Measurements from ENCODE around the gene SLC35E3. TPM values are rescaled to one million over a fixed set of nuclear protein-coding genes. Genes with fewer than 3 reads are reported as not detected.

The SLC35E3 gene
- total RNA-seq, 4 donors from 2014 or later, result 1.6 to 8.1 (median 4.6) TPM

DNA sequence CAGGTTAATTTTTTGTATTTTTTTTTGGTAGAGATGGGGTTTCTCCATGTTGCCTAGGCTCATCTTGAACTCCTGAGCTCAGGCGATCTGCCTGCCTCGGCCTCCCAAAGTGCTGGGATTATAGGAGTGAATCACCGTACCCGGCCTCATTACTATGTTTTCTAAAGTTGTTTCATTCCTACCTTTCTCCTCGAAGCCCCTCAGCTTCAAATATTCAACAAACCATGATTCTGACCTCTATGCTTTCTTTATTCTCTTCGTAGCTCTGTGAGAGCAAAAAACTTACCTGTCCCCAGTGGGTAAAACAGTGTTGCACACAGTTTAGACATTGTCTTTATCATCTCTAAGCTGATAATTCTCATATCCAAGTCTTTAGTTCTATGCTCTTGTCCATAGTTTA lies 35.8 kb downstream of the SLC35E3 start:
- intact Hi-C loops (cut with DNase I; ENCODE audit: low total_unique reads), result no loop called here
- H3K27me3 ChIP-seq, result no peaks in the 10 kb centered on the region
- peaks cover 0 to 2% (median under 1%) of the 10 kb centered on the region in 4 donors for H3K4me1 ChIP-seq
- H3K36me3 ChIP-seq, result no peaks in the 10 kb centered on the region
- no peak overlapping the region for H3K27ac ChIP-seq
- WGBS, 2 donors (ENCODE audit: low coverage in 1 of 2), result 94 to 99% methylated on average over 6 of the region's 6 CpGs
- DNase-seq, result no peak
- TF ChIP-seq, protein P1, sequence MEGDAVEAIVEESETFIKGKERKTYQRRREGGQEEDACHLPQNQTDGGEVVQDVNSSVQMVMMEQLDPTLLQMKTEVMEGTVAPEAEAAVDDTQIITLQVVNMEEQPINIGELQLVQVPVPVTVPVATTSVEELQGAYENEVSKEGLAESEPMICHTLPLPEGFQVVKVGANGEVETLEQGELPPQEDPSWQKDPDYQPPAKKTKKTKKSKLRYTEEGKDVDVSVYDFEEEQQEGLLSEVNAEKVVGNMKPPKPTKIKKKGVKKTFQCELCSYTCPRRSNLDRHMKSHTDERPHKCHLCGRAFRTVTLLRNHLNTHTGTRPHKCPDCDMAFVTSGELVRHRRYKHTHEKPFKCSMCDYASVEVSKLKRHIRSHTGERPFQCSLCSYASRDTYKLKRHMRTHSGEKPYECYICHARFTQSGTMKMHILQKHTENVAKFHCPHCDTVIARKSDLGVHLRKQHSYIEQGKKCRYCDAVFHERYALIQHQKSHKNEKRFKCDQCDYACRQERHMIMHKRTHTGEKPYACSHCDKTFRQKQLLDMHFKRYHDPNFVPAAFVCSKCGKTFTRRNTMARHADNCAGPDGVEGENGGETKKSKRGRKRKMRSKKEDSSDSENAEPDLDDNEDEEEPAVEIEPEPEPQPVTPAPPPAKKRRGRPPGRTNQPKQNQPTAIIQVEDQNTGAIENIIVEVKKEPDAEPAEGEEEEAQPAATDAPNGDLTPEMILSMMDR (IDR thresholded peaks at IDR 0.05), result no peak
- TF ChIP-seq EP300 (IDR thresholded peaks at IDR 0.05; ENCODE audit: low read depth), result no peak
- no peak for TF ChIP-seq POLR2A (IDR thresholded peaks at IDR 0.05)
- no peak for TF ChIP-seq POLR2AphosphoS5 (IDR thresholded peaks at IDR 0.05)
- H3K9me3 ChIP-seq, result no peaks in the 10 kb centered on the region
- in situ Hi-C loops (cut with MboI; ENCODE audit: low pct_ligation_motif_present in 1 of 4, low pct_unique_long_range_greater_than_20kb in 1 of 4, low sequenced_read_pairs in 3 of 4), result no loop called here
- H3K4me3 ChIP-seq, result no peak overlapping the region

DNA sequence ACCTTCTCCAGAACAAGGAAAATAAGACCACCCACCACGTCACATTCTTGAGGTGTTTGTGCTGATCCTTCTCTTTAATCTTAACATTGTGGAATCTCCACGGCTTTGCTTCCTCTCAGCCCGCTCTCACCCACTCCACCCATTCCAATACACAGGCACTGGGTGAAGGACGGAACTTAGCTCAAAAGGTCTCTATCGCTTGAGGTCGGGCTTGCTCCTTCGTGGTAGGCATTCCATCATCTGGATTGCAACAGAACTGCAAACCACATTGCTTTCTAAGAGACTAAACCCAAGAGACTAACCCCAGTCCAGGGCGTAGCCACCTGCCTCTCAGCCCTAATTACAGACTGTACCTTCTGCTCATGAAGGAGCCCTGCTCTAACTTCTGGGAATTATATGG lies 38.0 kb downstream of the SLC35E3 start:
- Histone ChIP-seq H3K9me3 (no peaks in the 10 kb centered on the region), H3K27me3 (no peaks in the 10 kb centered on the region), H3K27ac (no peak overlapping the region), H3K4me3 (no peak overlapping the region), H3K36me3 (no peaks in the 10 kb centered on the region), H3K4me1 (peaks cover 0 to 11% (median 5%) of the 10 kb centered on the region in 4 donors)
- WGBS, 2 donors (ENCODE audit: low coverage in 1 of 2), result 81 to 89% methylated on average over 5 to 8 of the region's 8 CpGs
- intact Hi-C loops (cut with DNase I; ENCODE audit: low total_unique reads), result no loop called here
- TF ChIP-seq, protein P1 (IDR thresholded peaks at IDR 0.05), result no peak
- TF ChIP-seq POLR2AphosphoS5 (IDR thresholded peaks at IDR 0.05) (no peak), POLR2A (IDR thresholded peaks at IDR 0.05) (no peak), EP300 (IDR thresholded peaks at IDR 0.05; ENCODE audit: low read depth) (no peak)
- in situ Hi-C loops (cut with MboI; ENCODE audit: low pct_ligation_motif_present in 1 of 4, low pct_unique_long_range_greater_than_20kb in 1 of 4, low sequenced_read_pairs in 3 of 4), result no loop called here
- no peak for DNase-seq

DNA sequence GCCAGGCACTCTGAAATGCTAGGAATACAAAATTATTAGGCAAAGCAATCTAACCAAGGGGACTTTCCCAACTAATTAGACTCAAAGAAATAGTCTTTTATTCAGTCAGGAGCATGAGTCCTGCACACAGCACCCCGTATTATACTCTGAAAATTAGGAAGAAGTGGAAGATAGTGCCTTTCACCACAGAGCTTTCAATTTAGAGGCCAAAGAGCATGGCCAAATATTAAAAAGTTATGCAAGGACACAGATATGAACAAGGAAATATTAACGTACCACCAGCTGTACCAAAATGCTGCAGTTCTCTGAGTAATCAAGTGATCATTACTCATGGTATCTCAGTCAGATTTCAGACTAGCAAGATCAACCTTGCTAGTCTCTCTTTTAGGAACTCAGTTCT lies 39.4 kb downstream of the SLC35E3 start:
- WGBS, 2 donors (ENCODE audit: low coverage in 1 of 2), result 68 to 73% methylated on average over 2 of the region's 2 CpGs

DNA sequence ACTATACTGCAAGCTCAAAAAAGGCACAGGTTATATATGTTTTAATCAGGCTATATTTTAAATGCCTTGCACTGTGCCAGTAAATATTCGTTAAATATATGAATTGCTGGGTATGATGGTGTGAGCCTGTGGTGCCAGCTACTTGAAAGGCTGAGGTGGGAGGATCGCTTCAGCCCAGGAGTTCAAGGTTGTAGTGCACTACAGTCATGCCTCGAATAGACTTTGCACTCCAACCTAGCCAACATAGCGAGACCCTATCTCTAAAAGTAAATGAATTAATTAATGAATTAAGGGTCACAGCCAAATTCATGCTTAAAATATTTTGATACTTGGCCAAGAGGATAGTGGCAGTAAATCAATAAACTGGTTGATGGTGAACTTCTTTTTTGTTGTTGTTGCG lies 39.8 kb downstream of the SLC35E3 start:
- in situ Hi-C loops (cut with MboI; ENCODE audit: low pct_ligation_motif_present in 1 of 4, low pct_unique_long_range_greater_than_20kb in 1 of 4, low sequenced_read_pairs in 3 of 4), result no loop called here
- Histone ChIP-seq H3K9me3 (no peaks in the 10 kb centered on the region), H3K36me3 (no peaks in the 10 kb centered on the region), H3K4me1 (peaks cover 0 to 11% (median 5%) of the 10 kb centered on the region in 4 donors), H3K27ac (peak overlapping the region in 3 of 4 donors; percentile 21 to 64 (median 60)), H3K27me3 (no peaks in the 10 kb centered on the region), H3K4me3 (no peak overlapping the region)
- TF ChIP-seq POLR2AphosphoS5 (IDR thresholded peaks at IDR 0.05), result no peak
- no peak for TF ChIP-seq POLR2A (IDR thresholded peaks at IDR 0.05)
- TF ChIP-seq, protein P1 (IDR thresholded peaks at IDR 0.05), result no peak
- no peak for TF ChIP-seq EP300 (IDR thresholded peaks at IDR 0.05; ENCODE audit: low read depth)
- intact Hi-C loops (cut with DNase I; ENCODE audit: low total_unique reads), result no loop called here
- WGBS, 2 donors (ENCODE audit: low coverage in 1 of 2), result 81 to 90% methylated on average over 5 of the region's 5 CpGs
- no peak for DNase-seq

More for the DNA sequence above, 39.4 kb downstream of the SLC35E3 start:
- DNase-seq, result no peak
- in situ Hi-C loops (cut with MboI; ENCODE audit: low pct_ligation_motif_present in 1 of 4, low pct_unique_long_range_greater_than_20kb in 1 of 4, low sequenced_read_pairs in 3 of 4), result no loop called here
- no peak for TF ChIP-seq EP300 (IDR thresholded peaks at IDR 0.05; ENCODE audit: low read depth)
- no peak for TF ChIP-seq POLR2A (IDR thresholded peaks at IDR 0.05)
- TF ChIP-seq, protein P1 (IDR thresholded peaks at IDR 0.05), result no peak
- no peak for TF ChIP-seq POLR2AphosphoS5 (IDR thresholded peaks at IDR 0.05)
- H3K9me3 ChIP-seq, result no peaks in the 10 kb centered on the region
- no peaks in the 10 kb centered on the region for H3K36me3 ChIP-seq
- peaks cover 0 to 11% (median 5%) of the 10 kb centered on the region in 4 donors for H3K4me1 ChIP-seq
- H3K27me3 ChIP-seq, result no peaks in the 10 kb centered on the region
- intact Hi-C loops (cut with DNase I; ENCODE audit: low total_unique reads), result no loop called here
- H3K27ac ChIP-seq, result peak overlapping the region in 2 of 4 donors; percentile 21 to 64
- no peak overlapping the region for H3K4me3 ChIP-seq

Data from transverse colon (tissue), 4 donors.